ENCODE measurements around the gene SUSD4. TPM values are rescaled to one million over a fixed set of nuclear protein-coding genes. Genes with fewer than 3 reads are reported as not detected.
A peak's percentile ranks its signal among the peaks of the same experiment; 100 is the strongest.

Gene SUSD4
- total and polyA plus RNA-seq, 2 of the 8 experiments (the other 6 are each of a cell fraction or from before 2014, with no cell fraction given), result 3.9 to 5.2 TPM

GRCh38 chr1:223363856-223364684, at the start of gene SUSD4 (continued):
- TF ChIP-seq HDAC6 (IDR thresholded peaks at IDR 0.05; ENCODE audit: low read depth, low read length), result no peak
- TF ChIP-seq RBBP5 (IDR thresholded peaks at IDR 0.05; ENCODE audit: borderline replicate concordance, low read depth, low read length), result peak; percentile 47; the same call in 1 of the 2 replicates
- TF ChIP-seq TAF1 (IDR thresholded peaks at IDR 0.05; ENCODE audit: low read depth, low read length), result no peak
- TF ChIP-seq CREB1 (IDR thresholded peaks at IDR 0.05), result peak; percentile 66
- no peak for TF ChIP-seq MAFK (IDR thresholded peaks at IDR 0.05; ENCODE audit: low read depth, low read length)
- TF ChIP-seq RAD21 (IDR thresholded peaks at IDR 0.05 in 1 of 2, conservative IDR thresholded peaks at IDR 0.05 in 1 of 2; ENCODE audit: low read depth in 2 of 2, low read length in 2 of 2), result peak in 1 of 2 experiments; percentile 0; a peak in 1 of 4 replicates

Measured in H1 (cell line).